K562 (cell line): ENCODE data around the gene P2RY4. TPM values are rescaled to one million over a fixed set of nuclear protein-coding genes. Genes with fewer than 3 reads are reported as not detected.
"Not testable (repeated sequence)": the region's sequence is repeated elsewhere in the genome, so short reads cannot be mapped to it uniquely, and the experiment has no call there.

Experiments
- ATAC-seq: fragments of 200-7000 bp; cut with Tn5 transposase; 3 replicates; pipeline ENCODE4 v1.9.1; 2020; ENCODE audit warnings: moderate library complexity
- BruUV-seq: library from RNA; stranded (reverse); fragments of 400-500 nt; replicated peaks from 2 replicates; lab custom pipeline; 2021; lab: Mats Ljungman, UMichigan
- CTCF ChIA-PET: fragments of 300-600 bp; formaldehyde crosslinking; extraction: SDS; loops from one replicate; lab custom pipeline; 2021; ENCODE audit warnings: low intra/inter-chr PET ratio; lab: Yijun Ruan, JAX
- POLR2A ChIA-PET: fragments of 300-600, 350-650 bp; sonication (Branson Sonifier 250); formaldehyde crosslinking; extraction: SDS; loops from one replicate; lab custom pipeline; 2021; ENCODE audit warnings: antibody characterized with exemption, inconsistent platforms; lab: Yijun Ruan, JAX
- DNase-seq, 4 experiments: peaks; one replicate each; pipeline versions ENCODE4 v3.0.0 to v3.0.0-alpha.2; 2011 to 2018; ENCODE audit warnings: low spot score in 3 of 4, mixed read lengths in 3 of 4; ENCODE audit errors: extremely low read depth in 1 of 4
- FAIRE-seq: peaks from 2 replicates; lab custom pipeline; 2011; peaks lifted over from hg19 to GRCh38; lab: Jason Lieb, UNC
- H2AFZ ChIP-seq: 2 replicates; pipeline ENCODE4 v1.6.0; 2011; ENCODE audit warnings: low read depth, low read length, control low read depth, inconsistent platforms
- H3K27ac ChIP-seq: fragments of 200-600 bp; 3 replicates; pipeline ENCODE4 v1.8.0; 2011; ENCODE audit warnings: low read depth, mild to moderate bottlenecking, control low read depth, inconsistent platforms, low read length, moderate library complexity, mixed read lengths; ENCODE audit errors: extremely low read depth
- H3K27me3 ChIP-seq, 2 experiments: fragments of 300-600 bp in 1 of 2; 2 replicates in 1 of 2; 3 replicates in 1 of 2; pipeline versions ENCODE4 v1.6.0 to v1.8.0; 2011; ENCODE audit warnings: inconsistent platforms in 2 of 2, low read length in 2 of 2, mild to moderate bottlenecking in 1 of 2, mixed read lengths in 1 of 2, moderate library complexity in 1 of 2; ENCODE audit not compliant: control insufficient read depth in 2 of 2, insufficient read depth in 2 of 2
- H3K36me3 ChIP-seq: fragments of 300-600 bp; 3 replicates; pipeline ENCODE4 v1.8.0; 2011; ENCODE audit warnings: mild to moderate bottlenecking, low read length, inconsistent platforms; ENCODE audit not compliant: control insufficient read depth, insufficient read depth
- H3K4me1 ChIP-seq, 2 experiments: fragments of 200-600 bp in 1 of 2; replicated peaks in 1 of 2; 2 replicates in 1 of 2; 3 replicates in 1 of 2; pipeline versions ENCODE4 v1.5.1 to v1.8.0; 2011; ENCODE audit warnings: inconsistent platforms in 2 of 2, low read length in 2 of 2, mild to moderate bottlenecking in 1 of 2, mixed read lengths in 1 of 2, moderate library complexity in 1 of 2; ENCODE audit not compliant: control insufficient read depth in 2 of 2, insufficient read depth in 2 of 2
- H3K4me2 ChIP-seq: 2 replicates; pipeline ENCODE4 v1.6.1; 2011; ENCODE audit warnings: low read length, control low read depth, inconsistent platforms, mixed read lengths; ENCODE audit not compliant: insufficient read depth
- H3K4me3 ChIP-seq: fragments of 200-600 bp; sonication (generic), shearing (Covaris generic); 2 replicates; pipeline ENCODE4 v1.5.1; 2016; ENCODE audit warnings: control low read depth, inconsistent platforms
- H3K79me2 ChIP-seq: fragments of 200-600 bp; 3 replicates; pipeline ENCODE4 v1.8.0; 2011; ENCODE audit warnings: low read length, inconsistent platforms; ENCODE audit not compliant: control insufficient read depth, insufficient read depth
- H3K9ac ChIP-seq, 2 experiments: 2 replicates each; pipeline versions ENCODE4 v1.6.0 to v1.6.1; 2011; ENCODE audit warnings: low read depth in 2 of 2, low read length in 2 of 2, control low read depth in 1 of 2, inconsistent platforms in 1 of 2, mild to moderate bottlenecking in 1 of 2, mixed read lengths in 1 of 2; ENCODE audit not compliant: insufficient read depth in 1 of 2
- H3K9me1 ChIP-seq: one replicate; pipeline ENCODE4 v1.6.0; 2011; ENCODE audit warnings: inconsistent platforms, mild to moderate bottlenecking, low read length, moderate library complexity; ENCODE audit not compliant: control insufficient read depth, insufficient read depth
- H3K9me3 ChIP-seq: replicated peaks from 2 replicates; pipeline ENCODE4 v1.5.1; 2011; ENCODE audit warnings: low read depth, low read length, inconsistent platforms; ENCODE audit not compliant: control insufficient read depth, insufficient read depth
- H4K20me1 ChIP-seq: replicated peaks from 2 replicates; pipeline ENCODE4 v1.6.1; 2011; ENCODE audit warnings: low read length, inconsistent platforms, mixed read lengths; ENCODE audit not compliant: control insufficient read depth, insufficient read depth
- BDP1 ChIP-seq: IDR thresholded peaks from 3 replicates; pipeline ENCODE4 v1.6.1; 2011; ENCODE audit not compliant: insufficient read length, insufficient read depth
- CHD1 ChIP-seq: fragments of 200-600 bp; sonication (generic); IDR thresholded peaks from one replicate; pipeline ENCODE4 v1.6.1; 2012; ENCODE audit warnings: mild to moderate bottlenecking, moderate library complexity, low read length, inconsistent platforms
- ELF1 ChIP-seq: fragments of 200-800 bp; sonication (Bioruptor generic); IDR thresholded peaks from 2 replicates; pipeline ENCODE4 v1.6.1; 2016; ENCODE audit warnings: missing genetic modification characterization, missing compliant biosample characterization
- KAT8 ChIP-seq: fragments of 450-650 bp; IDR thresholded peaks from 2 replicates; pipeline ENCODE4 v1.6.1; 2016; ENCODE audit warnings: low read depth, mild to moderate bottlenecking
- KDM1A ChIP-seq, 2 experiments: fragments of 450-650 bp; IDR thresholded peaks; 2 replicates each; pipeline ENCODE4 v1.6.1; 2016; ENCODE audit warnings: mild to moderate bottlenecking in 2 of 2
- MAFK ChIP-seq: IDR thresholded peaks from 2 replicates; pipeline ENCODE4 v1.6.1; 2011; ENCODE audit warnings: low read length, improper control_type of control experiment
- MAZ ChIP-seq, 2 experiments: fragments of 450-650 bp in 1 of 2; sonication (generic) in 1 of 2; formaldehyde crosslinking; IDR thresholded peaks in 1 of 2; conservative IDR thresholded peaks in 1 of 2; 2 replicates each; pipeline versions ENCODE4 v1.4.0 to v1.5.0; 2020; ENCODE audit warnings: mild to moderate bottlenecking in 1 of 2, missing genetic modification reagents in 1 of 2
- NBN ChIP-seq: fragments of 450-650 bp; IDR thresholded peaks from 2 replicates; pipeline ENCODE4 v1.6.1; 2016; ENCODE audit warnings: low read depth, mild to moderate bottlenecking
- NEUROD1 ChIP-seq: fragments of 150-350 bp; IDR thresholded peaks from 2 replicates; pipeline ENCODE4 v1.6.1; 2014; ENCODE audit warnings: borderline replicate concordance, low read length, low read depth; ENCODE audit not compliant: partially characterized antibody
- NFATC3 ChIP-seq: fragments of 450-650 bp; IDR thresholded peaks from 2 replicates; pipeline ENCODE4 v1.6.1; 2017; ENCODE audit warnings: mild to moderate bottlenecking
- NFRKB ChIP-seq: fragments of 450-650 bp; IDR thresholded peaks from 2 replicates; pipeline ENCODE4 v1.6.1; 2016; ENCODE audit warnings: low read depth
- NR2F6 ChIP-seq: fragments of 450-650 bp; formaldehyde crosslinking; IDR thresholded peaks from 2 replicates; pipeline ENCODE4 v1.4.0; 2020; ENCODE audit warnings: mild to moderate bottlenecking
- POLR2AphosphoS5 ChIP-seq: IDR thresholded peaks from 2 replicates; pipeline ENCODE4 v1.6.1; 2011; ENCODE audit warnings: mild to moderate bottlenecking, low read depth, low read length, moderate library complexity; ENCODE audit not compliant: control insufficient read depth, insufficient read depth
- PRPF4 ChIP-seq: fragments of 200-400 bp; formaldehyde crosslinking; IDR thresholded peaks from one replicate; pipeline ENCODE4 v1.6.1; 2017; ENCODE audit warnings: low read length, low read depth, mild to moderate bottlenecking; ENCODE audit not compliant: insufficient read depth, poor library complexity, severe bottlenecking
- TFAM ChIP-seq: fragments of 250-450 bp; sonication (Bioruptor Pico); conservative IDR thresholded peaks from 2 replicates; pipeline ENCODE4 v1.5.0; 2021; ENCODE audit warnings: mild to moderate bottlenecking, moderate library complexity
- ZNF121 ChIP-seq: sonication (generic); formaldehyde crosslinking; conservative IDR thresholded peaks from 2 replicates; pipeline ENCODE4 v1.8.0; 2022; ENCODE audit warnings: missing genetic modification reagents
- ZNF143 ChIP-seq: sonication (generic); formaldehyde crosslinking; IDR thresholded peaks from 2 replicates; pipeline ENCODE4 v1.9.0; 2022; ENCODE audit warnings: mild to moderate bottlenecking, missing genetic modification reagents
- ZNF445 ChIP-seq: fragments of 250-450 bp; sonication (Bioruptor Pico); IDR thresholded peaks from 2 replicates; pipeline ENCODE4 v1.4.0; 2020; ENCODE audit warnings: low read depth, mild to moderate bottlenecking, moderate library complexity
- ZNF507 ChIP-seq: conservative IDR thresholded peaks from 2 replicates; pipeline ENCODE4 v1.6.1; 2017; ENCODE audit warnings: missing genetic modification characterization, missing compliant biosample characterization
- ZNF551 ChIP-seq: fragments of 250-450 bp; sonication (Bioruptor Pico); IDR thresholded peaks from 2 replicates; pipeline ENCODE4 v1.5.0; 2021; ENCODE audit warnings: mild to moderate bottlenecking, moderate library complexity
- WGBS: fragments of 100-300 bp; shearing (Covaris generic); methylation state at CpG from one replicate; pipeline ENCODE4 v1.1.6; 2016; ENCODE audit warnings: low coverage, mixed read lengths; ENCODE audit not compliant: insufficient coverage; ENCODE audit errors: missing lambda C conversion rate; 5-methylcytosine and 5-hydroxymethylcytosine counted together
- in situ Hi-C: fragments of 300-500 bp; cut with MboI; formaldehyde crosslinking; loops from 4 replicates; pipeline ENCODE4 v1.15.0; 2018; ENCODE audit warnings: inconsistent platforms, mixed read lengths
- intact Hi-C: fragments of 100-400 bp; cut with micrococcal nuclease; formaldehyde crosslinking; loops from 2 replicates; pipeline ENCODE4 v1.14.2; 2022
- polyA plus RNA-seq, 8 experiments: library from polyadenylated mRNA; depleted of rRNA in 4 of 8; stranded (reverse) in 5 of 8; unstranded in 3 of 8; fragments of >200 nt; fragmentation: Nextera tagmentation in 2 of 8; fragmentation: Illumina TruSeq in 1 of 8; extraction: Ambion mirVana in 2 of 8; extraction: Trizol in 1 of 8; gene quantifications; 2 replicates each; pipeline versions ENCODE4 v1.2.1 to v1.2.3, GENCODE V29; 2011 to 2014; ENCODE audit warnings: inconsistent platforms in 1 of 8, missing spikeins in 1 of 8
- total RNA-seq, 7 experiments: library from RNA; depleted of rRNA in 6 of 7; stranded (reverse); fragments of >200 nt in 6 of 7; fragmentation: Illumina TruSeq in 2 of 7; extraction: Trizol in 2 of 7; gene quantifications; 2 replicates each; pipeline versions ENCODE4 v1.2.1 to v1.2.3, GENCODE V29; 2011 to 2021; ENCODE audit warnings: low replicate concordance in 1 of 7

P2RY4 gene
- total and polyA plus RNA-seq, 9 of the 15 experiments (the other 6 are each of a cell fraction or from before 2014, with no cell fraction given): not detected

- Histone ChIP-seq H2AFZ (no peak overlapping the region), H3K4me2 (no peak overlapping the region), H4K20me1 (no peaks in the 10 kb centered on the region), H3K9me3 (no peaks in the 10 kb centered on the region), H3K27me3 (peaks cover 5% of the 10 kb centered on the region in 2 experiments; a peak in 2 of 5 replicates), H3K9ac (no peak overlapping the region), H3K36me3 (no peaks in the 10 kb centered on the region), H3K79me2 (no peaks in the 10 kb centered on the region), H3K4me1 (no peaks in the 10 kb centered on the region), H3K27ac (no peak overlapping the region), H3K4me3 (no peak overlapping the region), H3K9me1 (no peaks in the 10 kb centered on the region)
- no peak for FAIRE-seq
- no peak for DNase-seq
- no peak for TF ChIP-seq ZNF143 (CRISPR knock-in tag)
- TF ChIP-seq ZNF551 (CRISPR knock-in tag): no peak
- TF ChIP-seq NFRKB: no peak
- TF ChIP-seq POLR2AphosphoS5: no peak
- TF ChIP-seq ZNF507 (tag): no peak
- no peak for TF ChIP-seq NEUROD1
- TF ChIP-seq ZNF121 (CRISPR knock-in tag): no peak
- no peak for TF ChIP-seq NFATC3
- TF ChIP-seq TFAM (CRISPR knock-in tag): no peak
- no peak for TF ChIP-seq CHD1
- TF ChIP-seq PRPF4: no peak
- no peak for TF ChIP-seq KAT8
- no peak for TF ChIP-seq ELF1
- no peak for TF ChIP-seq NBN
- no peak for TF ChIP-seq NR2F6 (CRISPR knock-in tag)
- TF ChIP-seq MAZ (CRISPR knock-in tag; conservative IDR thresholded peaks at IDR 0.05 in 1 of 2, IDR thresholded peaks at IDR 0.05 in 1 of 2): no peak
- no peak for TF ChIP-seq ZNF445 (CRISPR knock-in tag)
- no peak for TF ChIP-seq BDP1
- no peak for TF ChIP-seq KDM1A (IDR thresholded peaks at IDR 0.05)
- no peak for TF ChIP-seq MAFK
- ChIA-PET CTCF (no interaction called here), POLR2A (no interaction called here)
- no TSS peak for BruUV-seq
- ATAC-seq: no peak
- in situ Hi-C loops (no loop called here), intact Hi-C loops (no loop called here)
- WGBS: 0% methylated on average over 6 of the region's 6 CpGs
These were observed 15.1 kb downstream of the P2RY4 start for GRCh38 chrX:70244881-70245280.

- POLR2A ChIA-PET, in situ Hi-C loops, H3K36me3 ChIP-seq, H3K27ac ChIP-seq, H3K4me2 ChIP-seq, CTCF ChIA-PET, DNase-seq, H3K9me3 ChIP-seq, H3K4me3 ChIP-seq, H4K20me1 ChIP-seq, H3K27me3 ChIP-seq, H3K9ac ChIP-seq, H3K79me2 ChIP-seq, H3K4me1 ChIP-seq, H2AFZ ChIP-seq, intact Hi-C loops, H3K9me1 ChIP-seq, ATAC-seq, FAIRE-seq, BruUV-seq: not testable (repeated sequence)
- WGBS: 3% methylated on average over 5 of the region's 5 CpGs
These were observed 16.4 kb downstream of the P2RY4 start for GRCh38 chrX:70243601-70244000.
